GM23338 (cell line): ENCODE results near the gene FBXO47.

ENCODE experiments used
- CREB1 ChIP-seq: fragments of 250-450 bp; sonication (Bioruptor Pico); IDR thresholded peaks from 2 replicates; pipeline ENCODE4 v1.5.0; 2020; ENCODE audit warnings: low read depth, mild to moderate bottlenecking, moderate library complexity
- CTCF ChIP-seq, 2 experiments: fragments of 200-600 bp in 1 of 2; sonication (generic) in 1 of 2; conservative IDR thresholded peaks; 2 replicates each; pipeline versions ENCODE4 v1.5.1 to v1.6.1; 2016 to 2017; ENCODE audit warnings: antibody characterized with exemption in 2 of 2, low read depth in 2 of 2, mild to moderate bottlenecking in 2 of 2, moderate library complexity in 1 of 2
- EZH2 ChIP-seq: fragments of 200-600 bp; sonication (generic); IDR thresholded peaks from one replicate; pipeline ENCODE4 v1.8.0; 2017; ENCODE audit warnings: antibody characterized with exemption, mild to moderate bottlenecking, low read depth; ENCODE audit not compliant: unreplicated experiment
- POLR2AphosphoS5 ChIP-seq: IDR thresholded peaks from 2 replicates; pipeline ENCODE4 v1.6.1; 2016; ENCODE audit warnings: antibody characterized with exemption, low read depth
- REST ChIP-seq: IDR thresholded peaks from one replicate; pipeline ENCODE4 v1.6.1; 2018; ENCODE audit warnings: antibody characterized with exemption; ENCODE audit not compliant: unreplicated experiment

- TF ChIP-seq CREB1 (CRISPR knock-in tag) (no peak), REST (no peak), CTCF (conservative IDR thresholded peaks at IDR 0.05; ENCODE audit: low read depth in 2 of 2) (no peak), EZH2 (no peak), POLR2AphosphoS5 (no peak)
Measured at GRCh38 chr17:39014044-39014794, 47.0 kb upstream of the FBXO47 start.
